Loucy (cell line): Measurements from ENCODE around the gene TTLL9.

Source experiments
- EZH2phosphoT487 ChIP-seq: fragments of 200-600 bp; IDR thresholded peaks from 2 replicates; pipeline ENCODE4 v1.6.1; 2018; ENCODE audit warnings: antibody characterized with exemption, mild to moderate bottlenecking, moderate library complexity, borderline replicate concordance
- TF ChIP-seq, protein P1 (sequence below): fragments of 200-600 bp; sonication (generic); conservative IDR thresholded peaks from 2 replicates; pipeline ENCODE4 v1.5.1; 2014; ENCODE audit warnings: mild to moderate bottlenecking, antibody characterized with exemption, low read length

- TF ChIP-seq, protein P1, sequence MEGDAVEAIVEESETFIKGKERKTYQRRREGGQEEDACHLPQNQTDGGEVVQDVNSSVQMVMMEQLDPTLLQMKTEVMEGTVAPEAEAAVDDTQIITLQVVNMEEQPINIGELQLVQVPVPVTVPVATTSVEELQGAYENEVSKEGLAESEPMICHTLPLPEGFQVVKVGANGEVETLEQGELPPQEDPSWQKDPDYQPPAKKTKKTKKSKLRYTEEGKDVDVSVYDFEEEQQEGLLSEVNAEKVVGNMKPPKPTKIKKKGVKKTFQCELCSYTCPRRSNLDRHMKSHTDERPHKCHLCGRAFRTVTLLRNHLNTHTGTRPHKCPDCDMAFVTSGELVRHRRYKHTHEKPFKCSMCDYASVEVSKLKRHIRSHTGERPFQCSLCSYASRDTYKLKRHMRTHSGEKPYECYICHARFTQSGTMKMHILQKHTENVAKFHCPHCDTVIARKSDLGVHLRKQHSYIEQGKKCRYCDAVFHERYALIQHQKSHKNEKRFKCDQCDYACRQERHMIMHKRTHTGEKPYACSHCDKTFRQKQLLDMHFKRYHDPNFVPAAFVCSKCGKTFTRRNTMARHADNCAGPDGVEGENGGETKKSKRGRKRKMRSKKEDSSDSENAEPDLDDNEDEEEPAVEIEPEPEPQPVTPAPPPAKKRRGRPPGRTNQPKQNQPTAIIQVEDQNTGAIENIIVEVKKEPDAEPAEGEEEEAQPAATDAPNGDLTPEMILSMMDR: no peak
- no peak for TF ChIP-seq EZH2phosphoT487
These were observed 117.3 kb downstream of the TTLL9 start for GRCh38 chr20:31987744-31988143.
